ENCODE data around the gene ANKRD12. TPM values are rescaled to one million over a fixed set of nuclear protein-coding genes. Genes with fewer than 3 reads are reported as not detected.
A peak's percentile ranks its signal among the peaks of the same experiment; 100 is the strongest.

ANKRD12 gene
- total and polyA plus RNA-seq, 10 of the 15 experiments (the other 5 are each of a cell fraction or from before 2014, with no cell fraction given): 5.9 to 45.7 (median 20.2) TPM

DNA sequence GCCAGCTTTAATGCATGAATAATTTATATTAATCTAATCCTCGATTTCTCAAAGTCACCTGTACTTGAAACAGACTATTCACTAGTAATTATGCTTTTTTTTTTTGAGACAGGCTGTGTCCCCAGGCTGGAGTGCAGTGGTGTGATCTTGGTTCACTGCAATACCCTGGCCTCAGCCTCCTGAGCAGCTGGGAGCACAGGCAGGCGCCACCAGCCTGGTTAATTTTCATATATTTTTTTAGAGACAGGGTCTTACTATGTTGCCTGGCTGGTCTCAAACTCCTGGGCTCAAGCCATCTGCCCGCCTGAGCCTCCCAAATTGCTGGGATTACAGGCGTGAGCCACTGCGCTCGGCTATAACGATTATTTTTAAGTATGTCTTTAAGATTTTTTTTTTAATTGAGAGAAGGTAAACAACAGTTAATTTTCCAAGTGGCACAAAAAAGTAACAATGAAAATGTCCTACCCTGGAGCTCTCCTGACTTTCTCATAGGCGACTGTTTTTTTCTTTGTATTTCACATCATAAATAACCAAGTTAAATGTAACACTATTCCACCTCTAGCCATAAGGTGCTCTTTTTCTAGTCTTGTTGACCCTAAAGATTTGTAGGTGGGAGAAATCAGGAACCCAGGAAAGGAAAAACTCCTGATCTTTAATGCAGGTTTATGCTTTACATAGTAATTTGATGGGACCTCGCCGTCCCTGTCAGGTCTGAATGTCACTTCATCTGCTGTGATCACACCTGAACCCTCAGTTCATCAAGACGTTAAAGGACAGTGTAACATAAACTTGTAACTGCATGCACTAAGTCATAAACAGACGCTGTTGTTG, 1.3 kb upstream of the ANKRD12 start:
- peaks cover 38% of the 10 kb centered on the region for H3K79me2 ChIP-seq (ENCODE audit: control insufficient read depth, insufficient read depth, low read length)
- POLR2A ChIA-PET: interaction anchor here (0.6 to 2.7 kb wide), 7 partner anchors 7 to 341 kb away, joined by 3 to 13 read pairs (median 4); no protein-coding TSS in a partner anchor
- DNase-seq (ENCODE audit: low read depth, low spot score) (no peak), ATAC-seq (no peak), FAIRE-seq (no peak)
- WGBS (ENCODE audit: insufficient coverage, insufficient replicate concordance, low lambda C conversion rate, missing lambda C conversion rate): 56% methylated on average over 12 of the region's 12 CpGs
- RAD21 ChIA-PET (ENCODE audit: unreplicated experiment): interaction anchor here (0.8 to 2.2 kb wide), 6 partner anchors 12 to 69 kb away, joined by 3 to 11 read pairs (median 3); no protein-coding TSS in a partner anchor
- intact Hi-C loops (cut with micrococcal nuclease; ENCODE audit: unreplicated experiment) (loop anchor here (5.0 kb wide), 1 partner anchor 342 kb away; the partner anchor contains the start of gene RALBP1), in situ Hi-C loops (cut with MboI) (loop anchor here (5.0 kb wide), 1 partner anchor 63 kb away; no protein-coding TSS in a partner anchor)
- H3K36me3 ChIP-seq (ENCODE audit: control insufficient read depth in 2 of 2, insufficient read depth in 2 of 2, low read length in 1 of 2): peaks cover 2 to 24% of the 10 kb centered on the region in 2 experiments
- peak overlapping the region; percentile 82 for H3K9ac ChIP-seq (ENCODE audit: control insufficient read depth, insufficient read depth, low read length)
- peak overlapping the region; percentile 92 for H3K4me3 ChIP-seq
- peak overlapping the region; percentile 94 for H3K4me2 ChIP-seq (ENCODE audit: control insufficient read depth, insufficient read depth)
- H3K27ac ChIP-seq (ENCODE audit: control insufficient read depth, insufficient read depth): peak overlapping the region; percentile 80
- no peaks in the 10 kb centered on the region for H3K9me3 ChIP-seq (replicated peaks; ENCODE audit: control insufficient read depth, insufficient read depth, low read length)
- no peaks in the 10 kb centered on the region for H3K27me3 ChIP-seq (replicated peaks in 1 of 2; ENCODE audit: control insufficient read depth in 2 of 2, insufficient read depth in 2 of 2, low read length in 1 of 2)
- H4K20me1 ChIP-seq (ENCODE audit: control insufficient read depth, insufficient read depth): no peaks in the 10 kb centered on the region
- SMC1A ChIA-PET (ENCODE audit: uncharacterized antibody, unreplicated experiment): interaction anchor here (0.6 to 11.5 kb wide), 8 partner anchors 8 to 214 kb away, joined by 3 to 137 read pairs (median 6); no protein-coding TSS in a partner anchor
- H2AFZ ChIP-seq (ENCODE audit: control insufficient read depth, low read depth, low read length): peak overlapping the region; percentile 46
- BruUV-seq (replicated peaks): no TSS peak
- CTCF ChIA-PET: interaction anchor here (0.6 to 9.9 kb wide), 9 partner anchors 9 to 481 kb away, joined by 3 to 79 read pairs (median 4); no protein-coding TSS in a partner anchor
- H3K4me1 ChIP-seq (ENCODE audit: control insufficient read depth, insufficient read depth, low read length): no peaks in the 10 kb centered on the region
- TF ChIP-seq FOXK2 (IDR thresholded peaks at IDR 0.05) (no peak), CBX5 (IDR thresholded peaks at IDR 0.05; ENCODE audit: low read depth) (no peak), NFIC (IDR thresholded peaks at IDR 0.05; ENCODE audit: low read depth, low read length) (0 out of 2 replicates have a peak, but pooled peaks have one; percentile 2), RAD21 (IDR thresholded peaks at IDR 0.05; ENCODE audit: insufficient read depth, low read depth, low read length) (no peak), BCL11A (IDR thresholded peaks at IDR 0.05; ENCODE audit: low read depth, low read length) (no peak), ZNF217 (IDR thresholded peaks at IDR 0.05) (no peak), RAD51 (IDR thresholded peaks at IDR 0.05) (no peak), SP1 (IDR thresholded peaks at IDR 0.05; ENCODE audit: low read depth, low read length) (no peak), NBN (IDR thresholded peaks at IDR 0.05) (no peak), NRF1 (conservative IDR thresholded peaks at IDR 0.05; ENCODE audit: low read depth, low read length) (no peak), E4F1 (IDR thresholded peaks at IDR 0.05; ENCODE audit: borderline replicate concordance, partially characterized antibody) (no peak), NR2C2 (IDR thresholded peaks at IDR 0.05; ENCODE audit: borderline replicate concordance, control insufficient read depth, insufficient read length, low read depth) (no peak), MLLT1 (IDR thresholded peaks at IDR 0.05) (peak; percentile 76; the same call in 1 of the 2 replicates)
- TF ChIP-seq, protein P1, sequence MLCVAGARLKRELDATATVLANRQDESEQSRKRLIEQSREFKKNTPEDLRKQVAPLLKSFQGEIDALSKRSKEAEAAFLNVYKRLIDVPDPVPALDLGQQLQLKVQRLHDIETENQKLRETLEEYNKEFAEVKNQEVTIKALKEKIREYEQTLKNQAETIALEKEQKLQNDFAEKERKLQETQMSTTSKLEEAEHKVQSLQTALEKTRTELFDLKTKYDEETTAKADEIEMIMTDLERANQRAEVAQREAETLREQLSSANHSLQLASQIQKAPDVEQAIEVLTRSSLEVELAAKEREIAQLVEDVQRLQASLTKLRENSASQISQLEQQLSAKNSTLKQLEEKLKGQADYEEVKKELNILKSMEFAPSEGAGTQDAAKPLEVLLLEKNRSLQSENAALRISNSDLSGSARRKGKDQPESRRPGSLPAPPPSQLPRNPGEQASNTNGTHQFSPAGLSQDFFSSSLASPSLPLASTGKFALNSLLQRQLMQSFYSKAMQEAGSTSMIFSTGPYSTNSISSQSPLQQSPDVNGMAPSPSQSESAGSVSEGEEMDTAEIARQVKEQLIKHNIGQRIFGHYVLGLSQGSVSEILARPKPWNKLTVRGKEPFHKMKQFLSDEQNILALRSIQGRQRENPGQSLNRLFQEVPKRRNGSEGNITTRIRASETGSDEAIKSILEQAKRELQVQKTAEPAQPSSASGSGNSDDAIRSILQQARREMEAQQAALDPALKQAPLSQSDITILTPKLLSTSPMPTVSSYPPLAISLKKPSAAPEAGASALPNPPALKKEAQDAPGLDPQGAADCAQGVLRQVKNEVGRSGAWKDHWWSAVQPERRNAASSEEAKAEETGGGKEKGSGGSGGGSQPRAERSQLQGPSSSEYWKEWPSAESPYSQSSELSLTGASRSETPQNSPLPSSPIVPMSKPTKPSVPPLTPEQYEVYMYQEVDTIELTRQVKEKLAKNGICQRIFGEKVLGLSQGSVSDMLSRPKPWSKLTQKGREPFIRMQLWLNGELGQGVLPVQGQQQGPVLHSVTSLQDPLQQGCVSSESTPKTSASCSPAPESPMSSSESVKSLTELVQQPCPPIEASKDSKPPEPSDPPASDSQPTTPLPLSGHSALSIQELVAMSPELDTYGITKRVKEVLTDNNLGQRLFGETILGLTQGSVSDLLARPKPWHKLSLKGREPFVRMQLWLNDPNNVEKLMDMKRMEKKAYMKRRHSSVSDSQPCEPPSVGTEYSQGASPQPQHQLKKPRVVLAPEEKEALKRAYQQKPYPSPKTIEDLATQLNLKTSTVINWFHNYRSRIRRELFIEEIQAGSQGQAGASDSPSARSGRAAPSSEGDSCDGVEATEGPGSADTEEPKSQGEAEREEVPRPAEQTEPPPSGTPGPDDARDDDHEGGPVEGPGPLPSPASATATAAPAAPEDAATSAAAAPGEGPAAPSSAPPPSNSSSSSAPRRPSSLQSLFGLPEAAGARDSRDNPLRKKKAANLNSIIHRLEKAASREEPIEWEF (IDR thresholded peaks at IDR 0.05; ENCODE audit: insufficient replicate concordance, low read depth, low read length): no peak

All from GM12878 (cell line).